ENCODE data around the gene PICALM.

Gene PICALM

DNA sequence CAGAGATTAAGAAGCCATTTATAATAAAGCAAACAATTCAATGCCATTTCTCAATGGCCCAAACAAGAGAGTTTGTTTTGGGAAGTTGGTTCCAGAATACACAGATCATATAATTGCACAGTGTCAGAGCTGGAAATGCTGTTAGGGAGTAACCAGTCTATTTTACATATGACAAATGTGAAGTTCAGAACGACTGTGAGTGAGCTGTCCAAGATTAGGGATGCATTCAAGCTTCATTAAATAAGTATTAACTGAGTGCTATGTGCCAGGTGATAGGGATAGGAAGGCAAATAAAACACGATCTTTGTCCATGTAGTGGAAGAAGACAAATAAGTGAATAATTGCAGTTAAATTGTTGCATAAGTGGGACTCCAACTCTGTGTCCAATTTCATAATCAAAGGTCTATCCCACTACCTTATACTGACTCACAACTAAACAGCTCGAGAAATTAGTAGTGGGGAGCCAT is 33.1 kb upstream of the PICALM start (continued):
- TF ChIP-seq, protein P1, sequence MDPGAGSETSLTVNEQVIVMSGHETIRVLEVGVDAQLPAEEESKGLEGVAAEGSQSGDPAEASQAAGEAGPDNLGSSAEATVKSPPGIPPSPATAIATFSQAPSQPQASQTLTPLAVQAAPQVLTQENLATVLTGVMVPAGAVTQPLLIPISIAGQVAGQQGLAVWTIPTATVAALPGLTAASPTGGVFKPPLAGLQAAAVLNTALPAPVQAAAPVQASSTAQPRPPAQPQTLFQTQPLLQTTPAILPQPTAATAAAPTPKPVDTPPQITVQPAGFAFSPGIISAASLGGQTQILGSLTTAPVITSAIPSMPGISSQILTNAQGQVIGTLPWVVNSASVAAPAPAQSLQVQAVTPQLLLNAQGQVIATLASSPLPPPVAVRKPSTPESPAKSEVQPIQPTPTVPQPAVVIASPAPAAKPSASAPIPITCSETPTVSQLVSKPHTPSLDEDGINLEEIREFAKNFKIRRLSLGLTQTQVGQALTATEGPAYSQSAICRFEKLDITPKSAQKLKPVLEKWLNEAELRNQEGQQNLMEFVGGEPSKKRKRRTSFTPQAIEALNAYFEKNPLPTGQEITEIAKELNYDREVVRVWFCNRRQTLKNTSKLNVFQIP (CRISPR knock-in tag; IDR thresholded peaks at IDR 0.05; ENCODE audit: borderline replicate concordance, low read depth): no peak
- no peak for TF ChIP-seq TOX (CRISPR knock-in tag; IDR thresholded peaks at IDR 0.05; ENCODE audit: borderline replicate concordance)
- TF ChIP-seq PPARA (CRISPR knock-in tag; IDR thresholded peaks at IDR 0.05; ENCODE audit: borderline replicate concordance): no peak
- no peak for TF ChIP-seq ZFP3 (CRISPR knock-in tag; IDR thresholded peaks at IDR 0.05)
- no peak for TF ChIP-seq ESRRG (CRISPR knock-in tag; IDR thresholded peaks at IDR 0.05)
- TF ChIP-seq CSDC2 (CRISPR knock-in tag; IDR thresholded peaks at IDR 0.05): no peak
- no peak for TF ChIP-seq RARB (CRISPR knock-in tag; IDR thresholded peaks at IDR 0.05)
- no peak for TF ChIP-seq ZNF8 (CRISPR knock-in tag; IDR thresholded peaks at IDR 0.05)
- TF ChIP-seq, protein P2, sequence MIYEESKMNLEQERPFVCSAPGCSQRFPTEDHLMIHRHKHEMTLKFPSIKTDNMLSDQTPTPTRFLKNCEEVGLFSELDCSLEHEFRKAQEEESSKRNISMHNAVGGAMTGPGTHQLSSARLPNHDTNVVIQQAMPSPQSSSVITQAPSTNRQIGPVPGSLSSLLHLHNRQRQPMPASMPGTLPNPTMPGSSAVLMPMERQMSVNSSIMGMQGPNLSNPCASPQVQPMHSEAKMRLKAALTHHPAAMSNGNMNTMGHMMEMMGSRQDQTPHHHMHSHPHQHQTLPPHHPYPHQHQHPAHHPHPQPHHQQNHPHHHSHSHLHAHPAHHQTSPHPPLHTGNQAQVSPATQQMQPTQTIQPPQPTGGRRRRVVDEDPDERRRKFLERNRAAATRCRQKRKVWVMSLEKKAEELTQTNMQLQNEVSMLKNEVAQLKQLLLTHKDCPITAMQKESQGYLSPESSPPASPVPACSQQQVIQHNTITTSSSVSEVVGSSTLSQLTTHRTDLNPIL (CRISPR knock-in tag; IDR thresholded peaks at IDR 0.05; ENCODE audit: low read depth): no peak
- TF ChIP-seq, protein P3, sequence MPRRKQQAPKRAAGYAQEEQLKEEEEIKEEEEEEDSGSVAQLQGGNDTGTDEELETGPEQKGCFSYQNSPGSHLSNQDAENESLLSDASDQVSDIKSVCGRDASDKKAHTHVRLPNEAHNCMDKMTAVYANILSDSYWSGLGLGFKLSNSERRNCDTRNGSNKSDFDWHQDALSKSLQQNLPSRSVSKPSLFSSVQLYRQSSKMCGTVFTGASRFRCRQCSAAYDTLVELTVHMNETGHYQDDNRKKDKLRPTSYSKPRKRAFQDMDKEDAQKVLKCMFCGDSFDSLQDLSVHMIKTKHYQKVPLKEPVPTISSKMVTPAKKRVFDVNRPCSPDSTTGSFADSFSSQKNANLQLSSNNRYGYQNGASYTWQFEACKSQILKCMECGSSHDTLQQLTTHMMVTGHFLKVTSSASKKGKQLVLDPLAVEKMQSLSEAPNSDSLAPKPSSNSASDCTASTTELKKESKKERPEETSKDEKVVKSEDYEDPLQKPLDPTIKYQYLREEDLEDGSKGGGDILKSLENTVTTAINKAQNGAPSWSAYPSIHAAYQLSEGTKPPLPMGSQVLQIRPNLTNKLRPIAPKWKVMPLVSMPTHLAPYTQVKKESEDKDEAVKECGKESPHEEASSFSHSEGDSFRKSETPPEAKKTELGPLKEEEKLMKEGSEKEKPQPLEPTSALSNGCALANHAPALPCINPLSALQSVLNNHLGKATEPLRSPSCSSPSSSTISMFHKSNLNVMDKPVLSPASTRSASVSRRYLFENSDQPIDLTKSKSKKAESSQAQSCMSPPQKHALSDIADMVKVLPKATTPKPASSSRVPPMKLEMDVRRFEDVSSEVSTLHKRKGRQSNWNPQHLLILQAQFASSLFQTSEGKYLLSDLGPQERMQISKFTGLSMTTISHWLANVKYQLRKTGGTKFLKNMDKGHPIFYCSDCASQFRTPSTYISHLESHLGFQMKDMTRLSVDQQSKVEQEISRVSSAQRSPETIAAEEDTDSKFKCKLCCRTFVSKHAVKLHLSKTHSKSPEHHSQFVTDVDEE (CRISPR knock-in tag; IDR thresholded peaks at IDR 0.05): no peak
- no peak for TF ChIP-seq GLIS3 (CRISPR knock-in tag; IDR thresholded peaks at IDR 0.05)
- no peak for TF ChIP-seq OSR1 (CRISPR knock-in tag; IDR thresholded peaks at IDR 0.05)

DNA sequence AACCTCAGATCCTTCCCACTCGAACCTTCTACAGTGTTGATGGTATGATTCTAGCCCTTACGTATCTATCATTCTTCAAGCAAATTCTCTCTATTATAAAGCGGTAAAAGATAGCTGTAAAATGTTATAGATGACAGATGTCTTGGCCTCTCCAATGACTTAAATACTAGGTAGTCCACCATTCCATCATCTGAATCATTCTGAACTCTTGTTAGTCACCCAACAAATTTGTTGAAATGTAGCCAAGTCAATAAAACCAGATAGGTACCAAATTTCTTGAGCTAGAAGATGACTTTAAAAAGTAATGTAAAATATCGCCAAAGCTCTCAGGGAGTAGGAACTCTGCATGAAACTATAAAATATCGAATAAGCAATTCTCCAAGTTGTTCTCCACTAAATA is 32.6 kb upstream of the PICALM start:
- 0 out of 2 replicates have a peak, but pooled peaks have one; percentile 22 for TF ChIP-seq ZC3H10 (CRISPR knock-in tag; IDR thresholded peaks at IDR 0.05)
- TF ChIP-seq ZNF565 (CRISPR knock-in tag; conservative IDR thresholded peaks at IDR 0.05; ENCODE audit: low read depth): no peak
- TF ChIP-seq ISL1 (CRISPR knock-in tag; IDR thresholded peaks at IDR 0.05): peak; percentile 25; the same call in 1 of the 2 replicates
- peak; percentile 46; the same call in 2 of the 3 replicates for ATAC-seq

DNA sequence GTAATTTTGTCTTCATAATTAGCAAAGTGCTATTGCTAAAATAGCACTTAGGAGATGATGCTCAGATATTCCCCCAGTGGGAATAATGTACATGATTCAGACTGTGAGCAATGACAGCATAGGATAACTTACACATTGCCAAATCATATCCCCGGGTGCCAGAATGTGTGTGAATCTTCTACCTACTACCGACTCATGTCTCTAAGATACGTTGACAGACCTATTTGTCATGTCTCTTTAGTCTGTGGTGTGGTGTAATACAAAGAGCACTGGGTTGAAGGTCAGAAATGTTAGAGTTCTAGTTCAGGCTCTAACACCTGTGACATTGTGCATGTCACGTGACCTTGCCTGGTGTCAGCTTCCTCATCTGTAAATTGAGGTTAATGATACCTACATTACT is 31.0 kb upstream of the PICALM start:
- TF ChIP-seq ISL1 (CRISPR knock-in tag; IDR thresholded peaks at IDR 0.05) (peak; percentile 91), OSR1 (CRISPR knock-in tag; IDR thresholded peaks at IDR 0.05) (no peak)
- peak; percentile 30; the same call in 1 of the 3 replicates for ATAC-seq

DNA sequence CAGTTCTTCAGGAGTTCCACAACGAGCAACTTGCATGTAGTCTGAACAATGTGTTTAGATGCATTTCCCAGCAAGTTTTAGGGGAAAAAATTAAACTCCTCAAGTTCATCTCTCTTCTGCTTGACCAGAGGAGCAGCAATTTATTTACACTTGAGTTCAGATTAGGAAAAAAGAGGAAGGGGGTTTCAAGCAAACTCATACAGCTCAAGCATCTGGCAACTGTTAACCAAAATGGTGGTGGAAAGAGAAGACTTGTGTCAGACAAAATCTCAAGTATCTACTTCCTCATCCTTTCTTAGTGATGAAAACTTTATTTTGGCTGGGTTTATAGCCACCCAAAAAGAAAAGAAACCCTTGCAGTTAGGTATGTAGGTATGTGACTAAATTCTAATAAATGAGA is 29.1 kb upstream of the PICALM start:
- no peak for ATAC-seq
- TF ChIP-seq RARB (CRISPR knock-in tag; IDR thresholded peaks at IDR 0.05): no peak
- TF ChIP-seq ZFP3 (CRISPR knock-in tag; IDR thresholded peaks at IDR 0.05): no peak
- no peak for TF ChIP-seq TCF4 (CRISPR knock-in tag; IDR thresholded peaks at IDR 0.05; ENCODE audit: borderline replicate concordance)
- TF ChIP-seq SNAI2 (CRISPR knock-in tag; IDR thresholded peaks at IDR 0.05): no peak
- TF ChIP-seq ISL1 (CRISPR knock-in tag; IDR thresholded peaks at IDR 0.05): no peak
- TF ChIP-seq, protein P1 (CRISPR knock-in tag; IDR thresholded peaks at IDR 0.05; ENCODE audit: borderline replicate concordance, low read depth): no peak
- TF ChIP-seq, protein P4, sequence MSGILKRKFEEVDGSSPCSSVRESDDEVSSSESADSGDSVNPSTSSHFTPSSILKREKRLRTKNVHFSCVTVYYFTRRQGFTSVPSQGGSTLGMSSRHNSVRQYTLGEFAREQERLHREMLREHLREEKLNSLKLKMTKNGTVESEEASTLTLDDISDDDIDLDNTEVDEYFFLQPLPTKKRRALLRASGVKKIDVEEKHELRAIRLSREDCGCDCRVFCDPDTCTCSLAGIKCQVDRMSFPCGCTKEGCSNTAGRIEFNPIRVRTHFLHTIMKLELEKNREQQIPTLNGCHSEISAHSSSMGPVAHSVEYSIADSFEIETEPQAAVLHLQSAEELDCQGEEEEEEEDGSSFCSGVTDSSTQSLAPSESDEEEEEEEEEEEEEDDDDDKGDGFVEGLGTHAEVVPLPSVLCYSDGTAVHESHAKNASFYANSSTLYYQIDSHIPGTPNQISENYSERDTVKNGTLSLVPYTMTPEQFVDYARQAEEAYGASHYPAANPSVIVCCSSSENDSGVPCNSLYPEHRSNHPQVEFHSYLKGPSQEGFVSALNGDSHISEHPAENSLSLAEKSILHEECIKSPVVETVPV (CRISPR knock-in tag; IDR thresholded peaks at IDR 0.05): no peak
- no peak for TF ChIP-seq PPARA (CRISPR knock-in tag; IDR thresholded peaks at IDR 0.05; ENCODE audit: borderline replicate concordance)
- TF ChIP-seq ZNF70 (CRISPR knock-in tag; IDR thresholded peaks at IDR 0.05): no peak
- no peak for TF ChIP-seq ZNF8 (CRISPR knock-in tag; IDR thresholded peaks at IDR 0.05)
- TF ChIP-seq ARNTL (CRISPR knock-in tag; IDR thresholded peaks at IDR 0.05; ENCODE audit: borderline replicate concordance, low read depth): no peak
- TF ChIP-seq, protein P3 (CRISPR knock-in tag; IDR thresholded peaks at IDR 0.05): no peak
- TF ChIP-seq, protein P5, sequence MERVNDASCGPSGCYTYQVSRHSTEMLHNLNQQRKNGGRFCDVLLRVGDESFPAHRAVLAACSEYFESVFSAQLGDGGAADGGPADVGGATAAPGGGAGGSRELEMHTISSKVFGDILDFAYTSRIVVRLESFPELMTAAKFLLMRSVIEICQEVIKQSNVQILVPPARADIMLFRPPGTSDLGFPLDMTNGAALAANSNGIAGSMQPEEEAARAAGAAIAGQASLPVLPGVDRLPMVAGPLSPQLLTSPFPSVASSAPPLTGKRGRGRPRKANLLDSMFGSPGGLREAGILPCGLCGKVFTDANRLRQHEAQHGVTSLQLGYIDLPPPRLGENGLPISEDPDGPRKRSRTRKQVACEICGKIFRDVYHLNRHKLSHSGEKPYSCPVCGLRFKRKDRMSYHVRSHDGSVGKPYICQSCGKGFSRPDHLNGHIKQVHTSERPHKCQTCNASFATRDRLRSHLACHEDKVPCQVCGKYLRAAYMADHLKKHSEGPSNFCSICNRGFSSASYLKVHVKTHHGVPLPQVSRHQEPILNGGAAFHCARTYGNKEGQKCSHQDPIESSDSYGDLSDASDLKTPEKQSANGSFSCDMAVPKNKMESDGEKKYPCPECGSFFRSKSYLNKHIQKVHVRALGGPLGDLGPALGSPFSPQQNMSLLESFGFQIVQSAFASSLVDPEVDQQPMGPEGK (CRISPR knock-in tag; IDR thresholded peaks at IDR 0.05; ENCODE audit: borderline replicate concordance): no peak
- no peak for TF ChIP-seq OSR1 (CRISPR knock-in tag; IDR thresholded peaks at IDR 0.05)
- TF ChIP-seq ESRRG (CRISPR knock-in tag; IDR thresholded peaks at IDR 0.05): no peak
- no peak for TF ChIP-seq CSDC2 (CRISPR knock-in tag; IDR thresholded peaks at IDR 0.05)
- TF ChIP-seq TOX (CRISPR knock-in tag; IDR thresholded peaks at IDR 0.05; ENCODE audit: borderline replicate concordance): no peak
- no peak for TF ChIP-seq ZFP30 (CRISPR knock-in tag; IDR thresholded peaks at IDR 0.05)

All from SK-N-SH treated with all-trans-retinoic acid at 6 μM for 48 hours (cell line).